Neuron (in vitro differentiated cells): ENCODE data around the gene DYSF.

Experiments
- H2AFZ ChIP-seq: one replicate; pipeline ENCODE4 v1.6.1; 2013; ENCODE audit warnings: low read depth, mild to moderate bottlenecking, inconsistent platforms, low read length, moderate library complexity
- H3K27me3 ChIP-seq: one replicate; pipeline ENCODE4 v1.6.1; 2013; ENCODE audit warnings: low read length; ENCODE audit not compliant: insufficient read depth
- H3K36me3 ChIP-seq: one replicate; pipeline ENCODE4 v1.6.1; 2013; ENCODE audit warnings: low read length; ENCODE audit not compliant: insufficient read depth
- H3K4me1 ChIP-seq: one replicate; pipeline ENCODE4 v1.6.1; 2013; ENCODE audit warnings: low read length; ENCODE audit not compliant: insufficient read depth
- H3K4me3 ChIP-seq: 2 replicates; pipeline ENCODE4 v1.5.1; 2013; ENCODE audit warnings: mild to moderate bottlenecking, low read length, moderate library complexity
- H3K9me3 ChIP-seq: one replicate; pipeline ENCODE4 v1.6.1; 2013; ENCODE audit warnings: low read length

Gene DYSF

GRCh38 chr2:71446505-71446904, 6.9 kb upstream of the DYSF start:
- H2AFZ ChIP-seq: no peak overlapping the region
- peaks cover 7% of the 10 kb centered on the region for H3K36me3 ChIP-seq
- H3K4me1 ChIP-seq: peaks cover 3% of the 10 kb centered on the region
- H3K9me3 ChIP-seq: peaks cover 3% of the 10 kb centered on the region
- no peak overlapping the region for H3K4me3 ChIP-seq
- H3K27me3 ChIP-seq: peaks cover 3% of the 10 kb centered on the region

DNA sequence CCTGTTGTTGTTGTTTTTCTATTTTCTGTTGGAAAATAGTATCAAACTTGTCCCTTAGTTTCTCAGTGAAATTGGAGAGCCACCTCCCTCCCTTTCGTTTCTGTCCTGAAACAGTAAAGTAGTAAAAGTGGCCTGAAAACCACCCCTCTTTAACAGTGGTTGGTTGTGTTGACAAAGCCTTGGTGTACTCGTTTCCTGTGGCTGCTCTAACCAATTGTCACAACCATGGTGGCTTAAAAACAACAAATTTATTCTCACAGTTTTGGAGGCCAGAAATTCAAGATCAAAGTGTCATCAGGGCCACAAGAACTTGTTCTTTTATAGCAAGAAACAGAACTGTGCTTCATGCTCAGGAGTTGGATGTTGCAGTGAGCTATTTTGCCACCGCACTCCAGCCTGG, 4.0 kb upstream of the DYSF start:
- H3K4me1 ChIP-seq: peaks cover 8% of the 10 kb centered on the region
- no peak overlapping the region for H3K4me3 ChIP-seq
- H3K36me3 ChIP-seq: no peaks in the 10 kb centered on the region
- H3K27me3 ChIP-seq: peaks cover 27% of the 10 kb centered on the region
- no peak overlapping the region for H2AFZ ChIP-seq
- no peaks in the 10 kb centered on the region for H3K9me3 ChIP-seq

DNA sequence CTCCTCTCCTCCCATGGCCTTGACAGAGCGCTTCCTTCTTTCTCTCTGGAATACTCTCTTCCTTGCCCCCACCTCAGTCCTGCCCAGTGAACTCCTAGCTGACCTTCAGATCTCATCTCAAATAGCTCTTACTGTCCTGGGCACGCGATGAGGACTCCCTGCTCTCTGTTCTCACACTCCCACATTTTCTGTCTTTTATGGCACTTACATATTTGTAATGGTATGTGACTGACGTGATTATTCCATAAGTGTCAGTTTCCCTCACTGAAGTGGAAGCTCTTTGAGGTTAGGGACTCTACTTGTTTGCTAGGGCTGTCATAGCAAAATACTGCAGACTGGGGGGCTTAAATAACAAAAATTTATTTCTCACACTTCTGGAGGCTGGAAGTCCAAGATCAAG, 1.7 kb upstream of the DYSF start:
- no peak overlapping the region for H3K4me3 ChIP-seq
- peaks cover 39% of the 10 kb centered on the region for H3K27me3 ChIP-seq
- H3K4me1 ChIP-seq: peaks cover 22% of the 10 kb centered on the region

DNA sequence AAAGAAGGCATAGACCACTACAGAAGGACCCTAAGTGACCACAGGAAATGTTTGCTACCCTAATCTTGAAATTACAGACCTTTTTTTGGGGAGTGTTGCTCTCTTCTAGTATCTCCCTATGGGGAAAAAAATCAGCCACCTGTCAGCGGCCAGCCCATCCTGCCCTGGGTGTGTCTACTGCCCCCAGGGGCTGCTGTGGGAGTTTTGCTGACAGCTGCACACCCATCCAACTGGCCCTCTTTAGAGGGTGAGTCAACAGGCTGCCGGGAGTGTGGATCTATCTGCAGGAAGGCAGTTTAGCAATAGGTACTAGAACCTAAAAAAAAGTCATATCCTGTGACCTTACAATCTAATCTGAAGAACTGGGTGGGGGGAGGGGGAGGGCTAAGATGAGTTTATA, 796 bp upstream of the DYSF start:
- Histone ChIP-seq H3K36me3 (no peaks in the 10 kb centered on the region), H3K9me3 (no peaks in the 10 kb centered on the region), H2AFZ (no peak overlapping the region), H3K4me1 (peaks cover 22% of the 10 kb centered on the region), H3K27me3 (peaks cover 39% of the 10 kb centered on the region), H3K4me3 (no peak overlapping the region)

More for the DNA sequence above, 1.7 kb upstream of the DYSF start:
- H2AFZ ChIP-seq: no peak overlapping the region
- H3K9me3 ChIP-seq: no peaks in the 10 kb centered on the region
- H3K36me3 ChIP-seq: no peaks in the 10 kb centered on the region

DNA sequence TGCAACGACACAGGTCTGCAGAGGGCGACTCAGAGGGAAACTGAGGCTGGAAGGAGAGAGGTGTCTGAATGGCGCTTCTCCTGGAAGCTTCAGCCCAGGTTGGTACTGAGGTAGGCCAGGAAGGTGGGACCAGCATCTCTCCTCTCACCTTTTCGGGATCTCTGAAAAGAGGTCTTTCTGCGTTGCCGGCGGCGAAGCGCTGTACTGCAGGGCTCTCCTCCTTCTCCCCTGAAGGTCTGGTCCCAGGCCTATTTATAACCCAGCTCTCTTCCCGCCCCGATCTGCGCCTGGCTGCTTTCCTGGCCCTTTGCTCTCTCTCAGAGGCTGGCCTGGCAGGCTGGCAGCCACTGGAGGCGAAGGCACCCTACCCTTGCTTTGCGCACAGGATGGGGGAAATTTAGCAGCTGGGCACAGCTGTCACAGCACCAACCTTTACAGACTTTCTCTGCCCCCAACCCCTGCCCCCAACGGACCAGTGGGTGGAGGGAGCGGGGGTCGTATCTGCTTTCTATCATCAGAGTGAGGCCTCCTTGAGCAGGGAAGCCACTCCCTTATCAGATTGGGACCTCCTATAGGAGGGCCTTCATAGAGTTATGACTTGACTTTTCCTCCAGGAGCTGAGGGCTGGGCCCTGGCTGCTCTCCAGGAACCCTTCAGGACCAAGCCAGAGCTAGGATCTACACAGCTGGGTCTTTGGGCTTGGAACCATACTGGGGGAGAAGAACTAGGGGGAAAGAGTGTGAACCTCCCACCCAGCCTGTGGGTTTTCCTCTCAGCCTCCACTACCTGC, 1.1 kb downstream of the DYSF start:
- peaks cover 39% of the 10 kb centered on the region for H3K27me3 ChIP-seq
- no peaks in the 10 kb centered on the region for H3K9me3 ChIP-seq
- H3K36me3 ChIP-seq: no peaks in the 10 kb centered on the region
- peaks cover 22% of the 10 kb centered on the region for H3K4me1 ChIP-seq
- no peak overlapping the region for H3K4me3 ChIP-seq
- H2AFZ ChIP-seq: no peak overlapping the region

DNA sequence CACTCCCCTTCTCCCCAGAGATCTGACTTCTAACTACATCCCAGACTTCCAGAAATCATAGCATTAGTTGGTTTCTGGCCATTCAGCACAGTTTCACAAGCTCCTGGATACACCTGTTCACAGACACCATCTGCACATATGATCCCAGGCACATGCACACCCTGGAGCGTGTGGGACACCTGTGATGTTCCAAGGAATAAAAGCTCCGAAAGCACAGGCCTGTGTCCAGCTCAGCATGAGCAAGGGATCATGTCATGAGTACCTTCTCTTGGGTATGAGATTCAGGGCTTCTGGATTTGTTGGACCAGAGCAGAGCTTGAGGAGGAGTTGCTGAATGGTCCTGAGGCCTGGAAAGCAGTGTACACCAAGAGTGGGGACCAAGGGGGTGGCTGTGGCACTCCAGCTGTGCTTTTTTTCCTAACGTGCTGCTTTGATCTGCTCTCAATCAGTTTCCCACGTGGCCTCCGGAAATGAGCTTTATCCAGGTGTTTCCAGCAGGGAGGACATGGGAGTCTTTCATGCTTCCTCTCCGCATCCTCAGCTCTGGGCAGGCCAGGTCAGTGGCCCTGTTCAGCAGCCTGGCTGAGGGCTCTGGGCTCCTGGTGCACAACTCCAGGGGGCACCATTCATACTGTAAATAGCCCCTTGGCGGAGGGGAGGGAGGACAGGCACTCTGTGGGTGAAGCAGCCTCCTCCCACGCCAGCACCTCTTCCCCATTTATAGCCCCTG, 1.8 kb downstream of the DYSF start:
- no peak overlapping the region for H3K4me3 ChIP-seq
- peaks cover 22% of the 10 kb centered on the region for H3K4me1 ChIP-seq
- H3K27me3 ChIP-seq: peaks cover 39% of the 10 kb centered on the region
- H2AFZ ChIP-seq: peak overlapping the region; percentile 25
- H3K9me3 ChIP-seq: no peaks in the 10 kb centered on the region
- H3K36me3 ChIP-seq: no peaks in the 10 kb centered on the region

- Histone ChIP-seq H3K4me1 (peaks cover 22% of the 10 kb centered on the region), H3K4me3 (no peak overlapping the region), H3K9me3 (no peaks in the 10 kb centered on the region), H3K27me3 (peaks cover 36% of the 10 kb centered on the region), H2AFZ (peak overlapping the region; percentile 25), H3K36me3 (no peaks in the 10 kb centered on the region)
Measured at GRCh38 chr2:71455741-71456569, 2.6 kb downstream of the DYSF start.

DNA sequence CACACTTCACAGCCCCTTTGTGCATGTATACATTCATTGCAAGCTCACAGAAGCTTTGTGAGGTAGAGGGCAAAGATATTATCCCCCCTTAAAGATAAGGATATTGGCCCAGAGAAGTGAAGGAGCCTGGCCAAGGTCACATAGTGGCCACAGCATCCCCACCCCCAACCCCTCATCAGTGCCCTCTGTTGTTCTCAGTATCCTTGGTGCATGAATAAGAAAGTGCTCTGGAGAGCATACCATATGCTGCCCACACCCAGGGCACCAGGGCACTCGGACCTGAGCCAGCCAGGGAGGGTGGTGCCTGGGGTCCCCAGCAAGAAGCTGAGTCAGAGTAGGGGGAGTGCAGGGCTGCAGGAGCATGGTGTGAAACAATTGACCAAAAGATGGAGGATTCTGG, 3.3 kb downstream of the DYSF start:
- Histone ChIP-seq H3K4me3 (no peak overlapping the region), H3K36me3 (no peaks in the 10 kb centered on the region), H2AFZ (no peak overlapping the region), H3K27me3 (peaks cover 34% of the 10 kb centered on the region), H3K4me1 (peaks cover 22% of the 10 kb centered on the region), H3K9me3 (no peaks in the 10 kb centered on the region)

- Histone ChIP-seq H3K36me3 (no peaks in the 10 kb centered on the region), H3K27me3 (peaks cover 28% of the 10 kb centered on the region), H2AFZ (no peak overlapping the region), H3K4me1 (peaks cover 22% of the 10 kb centered on the region), H3K4me3 (no peak overlapping the region), H3K9me3 (no peaks in the 10 kb centered on the region)
Measured at GRCh38 chr2:71457123-71457915, 4.0 kb downstream of the DYSF start.

DNA sequence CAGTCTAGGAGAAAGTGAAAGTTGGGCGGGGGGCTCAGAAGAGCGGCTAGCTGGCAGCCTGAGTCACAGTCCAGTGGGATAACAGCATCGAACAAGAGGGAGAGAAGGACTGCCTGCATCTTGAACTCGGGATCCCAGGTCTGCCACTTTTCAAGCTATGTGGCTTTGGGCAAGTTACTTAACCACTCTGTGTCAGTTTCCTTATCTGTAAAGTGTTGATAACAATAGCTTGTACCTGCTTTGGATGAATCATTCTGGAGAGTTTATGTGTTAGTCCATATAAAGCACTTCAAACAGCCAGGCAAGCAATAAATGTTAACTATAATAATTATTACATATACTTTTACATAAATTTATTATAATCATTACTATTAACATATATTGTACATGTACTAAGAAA, 4.6 kb downstream of the DYSF start:
- Histone ChIP-seq H2AFZ (no peak overlapping the region), H3K27me3 (peaks cover 27% of the 10 kb centered on the region), H3K4me1 (peaks cover 22% of the 10 kb centered on the region), H3K4me3 (no peak overlapping the region), H3K36me3 (no peaks in the 10 kb centered on the region), H3K9me3 (no peaks in the 10 kb centered on the region)

DNA sequence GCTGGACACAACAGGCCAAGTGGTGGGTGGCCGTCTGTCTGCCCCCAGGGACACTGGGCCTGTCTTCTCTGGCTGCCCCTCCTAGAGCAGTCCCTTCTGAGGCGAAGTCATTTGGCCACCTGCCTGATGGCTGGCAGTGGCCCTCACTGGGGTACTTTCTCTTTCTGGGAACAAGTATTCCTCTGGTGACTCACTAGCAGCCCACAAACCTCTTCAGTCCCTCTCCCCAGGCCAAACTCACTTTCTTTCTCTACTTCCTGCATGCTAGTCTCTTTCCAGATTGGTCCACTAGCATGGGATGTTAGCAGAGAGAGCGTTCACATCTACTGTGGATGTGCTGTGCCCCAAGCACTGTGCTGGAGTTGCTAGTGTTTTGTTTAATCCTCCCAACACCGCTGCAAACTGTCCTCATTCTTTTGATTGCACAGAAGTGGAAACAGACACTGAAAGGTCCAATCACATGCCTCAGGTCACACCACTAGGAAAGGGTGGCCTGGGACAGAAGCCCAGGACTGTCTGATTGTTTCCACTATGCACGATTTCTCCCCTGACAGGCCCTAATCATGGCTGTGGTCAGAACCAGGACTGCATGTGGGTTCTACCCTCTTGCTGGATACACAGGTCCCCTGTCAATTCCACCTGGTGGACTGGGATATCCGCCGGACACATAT, 5.2 kb downstream of the DYSF start:
- Histone ChIP-seq H3K9me3 (no peaks in the 10 kb centered on the region), H3K27me3 (peaks cover 24% of the 10 kb centered on the region), H3K4me1 (peaks cover 21% of the 10 kb centered on the region), H2AFZ (no peak overlapping the region), H3K36me3 (no peaks in the 10 kb centered on the region), H3K4me3 (no peak overlapping the region)

DNA sequence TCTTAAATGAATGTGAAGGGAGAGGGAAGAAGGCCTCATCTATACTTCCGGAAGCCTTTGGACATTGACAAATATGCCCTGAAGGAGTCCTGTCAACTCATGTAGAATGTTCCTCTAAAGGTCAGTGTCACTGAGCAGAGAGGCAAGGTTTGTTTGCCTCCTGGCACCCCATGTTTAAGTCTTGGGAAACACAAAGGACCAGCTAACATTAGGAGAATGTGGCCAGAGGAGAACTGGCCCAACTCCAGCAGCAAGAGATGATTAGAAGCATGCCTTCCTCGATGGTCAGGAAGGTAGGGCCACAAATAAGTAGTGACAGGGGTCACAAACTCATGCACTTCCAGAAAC, 5.7 kb downstream of the DYSF start:
- Histone ChIP-seq H3K4me3 (no peak overlapping the region), H3K36me3 (no peaks in the 10 kb centered on the region), H2AFZ (no peak overlapping the region), H3K27me3 (peaks cover 24% of the 10 kb centered on the region), H3K9me3 (peaks cover 2% of the 10 kb centered on the region), H3K4me1 (peaks cover 17% of the 10 kb centered on the region)
